ENCODE data around the gene TNS1.

DNA sequence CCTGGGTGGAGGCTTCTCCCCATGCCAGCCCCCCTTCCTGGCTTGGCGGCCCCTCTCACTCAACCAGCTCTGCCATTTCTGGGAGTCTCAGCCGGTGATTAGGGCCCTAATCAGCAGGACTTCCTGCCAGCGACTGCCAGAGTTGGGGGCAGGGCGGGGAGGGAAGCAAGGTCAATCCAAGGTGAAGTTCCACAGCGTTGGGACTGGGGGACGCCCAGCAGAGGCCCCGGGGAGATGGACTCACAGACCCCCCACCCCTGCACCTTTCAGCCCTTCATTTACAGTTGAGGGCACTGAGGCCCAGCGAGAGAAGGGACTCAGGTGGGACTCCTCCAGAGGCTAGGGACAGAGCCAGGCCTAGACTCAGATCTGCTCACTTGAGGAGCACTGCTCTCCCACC is 65.3 kb downstream of the TNS1 start:
- TF ChIP-seq EZH2 (IDR thresholded peaks at IDR 0.05; ENCODE audit: low read length, unreplicated experiment) (no peak), EZH2phosphoT487 (IDR thresholded peaks at IDR 0.05; ENCODE audit: borderline replicate concordance, low read length) (no peak)
- TF ChIP-seq, protein P1, sequence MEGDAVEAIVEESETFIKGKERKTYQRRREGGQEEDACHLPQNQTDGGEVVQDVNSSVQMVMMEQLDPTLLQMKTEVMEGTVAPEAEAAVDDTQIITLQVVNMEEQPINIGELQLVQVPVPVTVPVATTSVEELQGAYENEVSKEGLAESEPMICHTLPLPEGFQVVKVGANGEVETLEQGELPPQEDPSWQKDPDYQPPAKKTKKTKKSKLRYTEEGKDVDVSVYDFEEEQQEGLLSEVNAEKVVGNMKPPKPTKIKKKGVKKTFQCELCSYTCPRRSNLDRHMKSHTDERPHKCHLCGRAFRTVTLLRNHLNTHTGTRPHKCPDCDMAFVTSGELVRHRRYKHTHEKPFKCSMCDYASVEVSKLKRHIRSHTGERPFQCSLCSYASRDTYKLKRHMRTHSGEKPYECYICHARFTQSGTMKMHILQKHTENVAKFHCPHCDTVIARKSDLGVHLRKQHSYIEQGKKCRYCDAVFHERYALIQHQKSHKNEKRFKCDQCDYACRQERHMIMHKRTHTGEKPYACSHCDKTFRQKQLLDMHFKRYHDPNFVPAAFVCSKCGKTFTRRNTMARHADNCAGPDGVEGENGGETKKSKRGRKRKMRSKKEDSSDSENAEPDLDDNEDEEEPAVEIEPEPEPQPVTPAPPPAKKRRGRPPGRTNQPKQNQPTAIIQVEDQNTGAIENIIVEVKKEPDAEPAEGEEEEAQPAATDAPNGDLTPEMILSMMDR (conservative IDR thresholded peaks at IDR 0.05; ENCODE audit: low read depth, low read length), result no peak
